ENCODE data around the gene FUT8. TPM values are rescaled to one million over a fixed set of nuclear protein-coding genes. Genes with fewer than 3 reads are reported as not detected.

Gene FUT8
- total and polyA plus RNA-seq, 2 of the 8 experiments (the other 6 are each of a cell fraction or from before 2014, with no cell fraction given), result 10.5 to 25.1 TPM

DNA sequence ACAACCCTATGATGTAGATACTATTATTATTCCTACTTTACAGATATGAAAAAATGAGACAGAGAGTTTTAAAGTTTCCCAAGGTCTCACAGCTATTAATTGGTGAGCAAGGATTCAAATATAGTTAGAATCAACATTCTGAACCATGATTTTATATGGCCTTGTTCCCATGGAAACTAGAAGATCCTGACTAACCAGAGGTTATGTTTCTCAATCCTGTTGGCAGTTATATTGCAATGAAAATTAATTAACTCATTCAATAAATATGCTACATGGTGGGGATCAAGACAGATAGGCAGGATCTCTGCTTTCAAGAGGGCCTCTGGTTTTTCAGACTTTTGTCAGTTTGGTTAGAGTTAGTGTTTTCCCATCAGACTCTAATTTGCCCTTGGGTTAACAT is 9.3 kb upstream of the FUT8 start:
- DNase-seq (ENCODE audit: low read depth in 1 of 2, low spot score in 2 of 2) (no peak), FAIRE-seq (no peak)
- H3K23me2 ChIP-seq (ENCODE audit: low read depth, low read length), result no peaks in the 10 kb centered on the region
- no peaks in the 10 kb centered on the region for H3K79me2 ChIP-seq (ENCODE audit: control insufficient read depth in 1 of 2, insufficient read depth in 2 of 2, low read length in 2 of 2)
- H3K4me1 ChIP-seq (replicated peaks in 1 of 4; ENCODE audit: control insufficient read depth in 3 of 4, insufficient read depth in 4 of 4, low read length in 3 of 4), result no peaks in the 10 kb centered on the region
- H3K56ac ChIP-seq (replicated peaks; ENCODE audit: insufficient read length, low read depth, low read length), result no peak overlapping the region
- H2BK12ac ChIP-seq (ENCODE audit: low read depth, low read length), result no peak overlapping the region
- H3K9ac ChIP-seq (replicated peaks in 1 of 4; ENCODE audit: extremely low read depth in 1 of 4, low read depth in 3 of 4, low read length in 3 of 4), result no peak overlapping the region
- H3K4me2 ChIP-seq (ENCODE audit: insufficient read depth in 1 of 2, low read depth in 2 of 2, low read length in 2 of 2), result no peak overlapping the region
- H4K20me1 ChIP-seq (replicated peaks in 1 of 2; ENCODE audit: control insufficient read depth in 1 of 2, insufficient read depth in 2 of 2, low read length in 2 of 2), result no peaks in the 10 kb centered on the region
- POLR2A ChIA-PET (ENCODE audit: partially characterized antibody), result no interaction called here
- H2BK5ac ChIP-seq (ENCODE audit: low read depth, low read length), result no peak overlapping the region
- H2AFZ ChIP-seq (ENCODE audit: low read length), result no peak overlapping the region
- no peak overlapping the region for H3K4me3 ChIP-seq (ENCODE audit: extremely low read depth in 1 of 4, insufficient read depth in 2 of 4, low read depth in 3 of 4, low read length in 4 of 4)
- no peak overlapping the region for H2BK15ac ChIP-seq (ENCODE audit: low read length)
- H4K8ac ChIP-seq (ENCODE audit: extremely low read depth, insufficient read depth, low read length), result no peak overlapping the region
- H3K18ac ChIP-seq (ENCODE audit: extremely low read depth, low read length), result no peak overlapping the region
- H4K91ac ChIP-seq (replicated peaks; ENCODE audit: insufficient read length, low read length), result no peak overlapping the region
- H2BK120ac ChIP-seq (replicated peaks; ENCODE audit: low read depth, low read length), result no peak overlapping the region
- H3K4ac ChIP-seq (replicated peaks; ENCODE audit: insufficient read length, low read depth, low read length), result no peak overlapping the region
- H4K5ac ChIP-seq (ENCODE audit: insufficient read length, low read depth, low read length), result no peak overlapping the region
- no peak overlapping the region for H3K27ac ChIP-seq (ENCODE audit: low read depth, low read length)
- no peaks in the 10 kb centered on the region for H3K36me3 ChIP-seq (ENCODE audit: control insufficient read depth in 2 of 4, insufficient read depth in 4 of 4, low read length in 3 of 4)
- CTCF ChIA-PET (ENCODE audit: partially characterized antibody), result no interaction called here
- H3K79me1 ChIP-seq (ENCODE audit: low read depth, low read length), result no peaks in the 10 kb centered on the region
- TF ChIP-seq RFX5 (IDR thresholded peaks at IDR 0.05; ENCODE audit: borderline replicate concordance, low read depth, low read length) (no peak), SP1 (IDR thresholded peaks at IDR 0.05; ENCODE audit: low read depth, low read length) (no peak), BACH1 (IDR thresholded peaks at IDR 0.05; ENCODE audit: low read length) (no peak), TAF7 (optimal IDR thresholded peaks at IDR 0.05; ENCODE audit: borderline replicate concordance, low read depth, low read length) (no peak)
- TF ChIP-seq, protein P1, sequence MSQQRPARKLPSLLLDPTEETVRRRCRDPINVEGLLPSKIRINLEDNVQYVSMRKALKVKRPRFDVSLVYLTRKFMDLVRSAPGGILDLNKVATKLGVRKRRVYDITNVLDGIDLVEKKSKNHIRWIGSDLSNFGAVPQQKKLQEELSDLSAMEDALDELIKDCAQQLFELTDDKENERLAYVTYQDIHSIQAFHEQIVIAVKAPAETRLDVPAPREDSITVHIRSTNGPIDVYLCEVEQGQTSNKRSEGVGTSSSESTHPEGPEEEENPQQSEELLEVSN (IDR thresholded peaks at IDR 0.05), result no peak
- H3K14ac ChIP-seq (ENCODE audit: insufficient read length), result no peak overlapping the region
- H2AK5ac ChIP-seq (ENCODE audit: low read depth, low read length), result no peak overlapping the region
- H3K23ac ChIP-seq (ENCODE audit: insufficient read length), result no peak overlapping the region
- no peaks in the 10 kb centered on the region for H3K27me3 ChIP-seq (replicated peaks in 1 of 4; ENCODE audit: control insufficient read depth in 3 of 4, extremely low read depth in 1 of 4, insufficient read depth in 3 of 4, low read length in 3 of 4)
- no peak overlapping the region for H2BK20ac ChIP-seq (ENCODE audit: low read length)
- no peaks in the 10 kb centered on the region for H3K9me3 ChIP-seq (ENCODE audit: insufficient read depth in 2 of 2, low read depth in 1 of 2, low read length in 1 of 2)

Measured in H1 (cell line).